ENCODE measurements around the gene ARL6IP6. TPM values are rescaled to one million over a fixed set of nuclear protein-coding genes. Genes with fewer than 3 reads are reported as not detected.
"Not testable (repeated sequence)": the region's sequence is repeated elsewhere in the genome, so short reads cannot be mapped to it uniquely, and the experiment has no call there.

The ARL6IP6 gene
- total RNA-seq, 1 donor from 2014 or later = 6.4 TPM

GRCh38 chr2:152718909-152719645 is 657 bp downstream of the ARL6IP6 start:
- intact Hi-C loops (cut with DNase I) = loop anchor here (5.0 to 10.0 kb wide), 2 partner anchors 384 to 542 kb away; partner anchors contain the start of genes FMNL2 and STAM2

GRCh38 chr2:152720794-152721193 is 2.4 kb downstream of the ARL6IP6 start:
- no peak for DNase-seq (ENCODE audit: low spot score)
- intact Hi-C loops (cut with DNase I) = no loop called here

More at GRCh38 chr2:152718909-152719645, 657 bp downstream of the ARL6IP6 start:
- DNase-seq (ENCODE audit: low spot score) = no peak

- intact Hi-C loops (cut with DNase I) = not testable (repeated sequence)
Observed at GRCh38 chr2:152722639-152723038, 4.2 kb downstream of the ARL6IP6 start.

GRCh38 chr2:152723918-152724317 is 5.5 kb downstream of the ARL6IP6 start:
- intact Hi-C loops (cut with DNase I) = no loop called here

More at GRCh38 chr2:152722639-152723038, 4.2 kb downstream of the ARL6IP6 start:
- not testable (repeated sequence) for DNase-seq (ENCODE audit: low spot score)

GRCh38 chr2:152729844-152730243 is 11.4 kb downstream of the ARL6IP6 start:
- intact Hi-C loops (cut with DNase I) = no loop called here
- DNase-seq (ENCODE audit: low spot score) = no peak

More at GRCh38 chr2:152723918-152724317, 5.5 kb downstream of the ARL6IP6 start:
- DNase-seq (ENCODE audit: low spot score) = no peak

- intact Hi-C loops (cut with DNase I) = no loop called here
- DNase-seq (ENCODE audit: low spot score) = no peak
Observed at GRCh38 chr2:152730591-152731333, 12.3 kb downstream of the ARL6IP6 start.

GRCh38 chr2:152737509-152737908 is 19.1 kb downstream of the ARL6IP6 start:
- intact Hi-C loops (cut with DNase I); DNase-seq (ENCODE audit: low spot score): not testable (repeated sequence)

- no peak for DNase-seq (ENCODE audit: low spot score)
- intact Hi-C loops (cut with DNase I) = no loop called here
Observed at GRCh38 chr2:152738438-152738837, 20.0 kb downstream of the ARL6IP6 start.

GRCh38 chr2:152739705-152740104 is 21.3 kb downstream of the ARL6IP6 start:
- intact Hi-C loops (cut with DNase I); DNase-seq (ENCODE audit: low spot score): not testable (repeated sequence)

GRCh38 chr2:152740743-152741328 is 22.4 kb downstream of the ARL6IP6 start:
- DNase-seq (ENCODE audit: low spot score) = no peak
- intact Hi-C loops (cut with DNase I) = no loop called here

- intact Hi-C loops (cut with DNase I) = no loop called here
- no peak for DNase-seq (ENCODE audit: low spot score)
Observed at GRCh38 chr2:152743002-152743401, 24.6 kb downstream of the ARL6IP6 start.

GRCh38 chr2:152747751-152748150 is 29.3 kb downstream of the ARL6IP6 start:
- intact Hi-C loops (cut with DNase I); DNase-seq (ENCODE audit: low spot score): not testable (repeated sequence)

GRCh38 chr2:152755029-152755428 is 36.6 kb downstream of the ARL6IP6 start:
- no peak for DNase-seq (ENCODE audit: low spot score)
- intact Hi-C loops (cut with DNase I) = no loop called here

GRCh38 chr2:152759290-152760072 is 41.1 kb downstream of the ARL6IP6 start:
- intact Hi-C loops (cut with DNase I) = no loop called here
- DNase-seq (ENCODE audit: low spot score) = no peak

- DNase-seq (ENCODE audit: low spot score) = no peak
- intact Hi-C loops (cut with DNase I) = no loop called here
Observed at GRCh38 chr2:152761214-152761613, 42.8 kb downstream of the ARL6IP6 start.

- intact Hi-C loops (cut with DNase I) = no loop called here
Observed at GRCh38 chr2:152762202-152762601, 43.8 kb downstream of the ARL6IP6 start.

GRCh38 chr2:152763208-152763607 is 44.8 kb downstream of the ARL6IP6 start:
- DNase-seq (ENCODE audit: low spot score); intact Hi-C loops (cut with DNase I): not testable (repeated sequence)

More at GRCh38 chr2:152762202-152762601, 43.8 kb downstream of the ARL6IP6 start:
- no peak for DNase-seq (ENCODE audit: low spot score)

- no peak for DNase-seq (ENCODE audit: low spot score)
- intact Hi-C loops (cut with DNase I) = no loop called here
Observed at GRCh38 chr2:152763651-152764050, 45.2 kb downstream of the ARL6IP6 start.

- intact Hi-C loops (cut with DNase I) = no loop called here
- no peak for DNase-seq (ENCODE audit: low spot score)
Observed at GRCh38 chr2:152766928-152767327, 48.5 kb downstream of the ARL6IP6 start.
